DMS53 (cell line): Measurements from ENCODE around the gene RBMS1.

Experiments used
- DNase-seq: peaks from one replicate; lab custom pipeline; 2025; lab: John Stamatoyannopoulos, UW

Gene RBMS1

DNA sequence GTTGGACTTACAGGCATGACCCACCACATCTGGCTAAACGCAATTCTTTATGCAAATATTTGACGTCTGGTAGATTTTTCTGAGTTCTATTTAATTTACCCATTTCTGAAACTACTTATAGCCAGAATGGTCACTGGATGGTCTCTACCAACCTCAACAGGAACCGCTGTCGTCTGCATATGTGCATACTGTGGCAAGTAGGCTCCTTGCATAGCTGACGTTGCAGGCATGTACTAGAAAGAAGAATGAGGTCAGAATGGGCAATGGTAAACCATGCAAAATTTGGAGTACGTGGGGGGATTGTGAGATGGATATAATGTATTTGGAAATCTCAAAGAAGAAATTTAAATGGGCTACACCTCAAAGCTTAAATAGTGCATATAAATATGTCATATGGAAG lies 216.5 kb downstream of the RBMS1 start:
- no peak for DNase-seq

DNA sequence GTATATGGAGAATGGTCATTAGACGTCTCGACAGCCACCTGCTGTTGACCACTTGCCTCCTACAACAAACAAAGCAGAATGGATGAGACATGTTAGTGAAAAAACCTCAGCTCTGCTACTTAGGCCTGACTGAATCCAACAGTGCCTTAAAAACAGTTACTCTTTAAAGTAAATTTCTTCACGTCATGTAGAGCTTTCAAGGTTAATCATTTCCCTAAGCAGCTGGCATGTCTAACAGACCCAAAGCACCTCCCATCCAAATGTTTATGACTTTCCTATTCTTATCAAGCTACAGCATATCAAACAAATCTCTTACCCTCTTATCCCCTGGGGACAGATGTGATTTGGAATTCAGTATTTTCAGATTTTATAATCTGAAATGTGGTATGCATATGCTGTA lies 218.0 kb downstream of the RBMS1 start:
- peak; percentile 81 for DNase-seq

DNA sequence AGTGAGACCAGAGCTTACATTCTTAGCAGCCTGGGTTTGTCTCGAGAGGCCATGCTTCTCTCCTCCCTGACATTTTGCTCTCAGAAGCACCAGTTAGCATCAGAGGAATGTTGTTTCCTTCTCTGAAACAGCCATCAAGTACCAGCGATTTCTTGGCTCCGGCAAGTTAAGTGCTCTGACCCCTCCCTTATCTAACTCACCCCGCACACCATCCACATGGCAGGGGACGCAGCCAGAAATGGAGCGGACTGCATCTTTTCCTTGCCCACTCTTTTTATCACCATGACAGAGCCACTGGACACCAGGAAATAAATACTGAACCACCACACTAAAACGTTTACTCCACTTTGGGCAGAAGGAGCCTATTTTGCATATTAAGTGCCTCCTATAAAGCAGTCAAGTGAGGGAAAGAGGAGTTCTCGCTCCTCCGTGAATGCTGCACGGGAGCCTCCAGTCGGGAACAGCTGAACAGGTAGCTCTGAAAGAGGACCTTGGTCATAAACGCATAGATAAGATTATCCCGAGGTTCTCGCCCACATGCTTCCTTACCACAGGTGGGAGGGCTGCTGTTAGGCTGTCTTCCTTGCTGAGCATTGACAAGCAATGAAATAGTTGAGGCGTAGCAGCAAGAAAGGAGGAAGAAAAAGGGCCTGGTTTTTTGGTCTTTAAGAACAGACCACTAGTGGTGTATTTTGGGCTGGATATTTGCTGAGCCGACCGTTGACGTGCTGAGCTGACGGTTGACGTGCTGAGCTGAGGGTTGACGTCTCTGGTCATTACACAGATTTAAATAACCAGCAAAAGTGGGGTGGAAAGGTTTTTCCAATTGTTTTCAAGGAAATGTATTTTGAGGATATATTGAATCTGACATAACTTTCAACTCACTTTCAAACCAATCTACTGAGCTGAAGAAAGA lies 222.2 kb downstream of the RBMS1 start:
- DNase-seq, result peak; percentile 26

DNA sequence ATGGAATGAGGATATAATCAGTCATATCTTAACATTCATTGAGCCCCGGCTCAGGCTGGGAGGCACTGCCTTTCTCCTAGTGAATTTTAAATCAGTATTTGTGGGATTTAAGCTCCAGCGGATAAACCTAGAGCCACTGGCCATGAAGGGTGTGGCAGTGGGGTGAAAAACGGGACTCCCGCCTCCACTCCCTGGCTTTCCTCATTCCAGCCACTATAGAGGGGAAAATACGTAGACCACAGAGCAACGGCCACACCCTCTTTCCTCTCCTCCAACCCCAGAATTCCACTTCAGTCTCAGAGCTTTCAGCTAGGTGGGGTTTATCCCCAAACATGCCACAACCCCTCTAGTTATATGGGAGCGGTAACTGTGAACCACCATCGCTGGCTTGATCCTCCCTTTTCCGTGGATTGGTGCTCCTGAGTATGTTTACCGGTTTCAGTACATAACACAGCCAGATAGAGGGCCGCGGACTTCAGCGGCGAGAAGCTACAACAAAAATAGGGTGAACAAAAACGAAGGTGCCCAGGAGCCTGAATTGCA lies 223.0 kb downstream of the RBMS1 start:
- no peak for DNase-seq

DNA sequence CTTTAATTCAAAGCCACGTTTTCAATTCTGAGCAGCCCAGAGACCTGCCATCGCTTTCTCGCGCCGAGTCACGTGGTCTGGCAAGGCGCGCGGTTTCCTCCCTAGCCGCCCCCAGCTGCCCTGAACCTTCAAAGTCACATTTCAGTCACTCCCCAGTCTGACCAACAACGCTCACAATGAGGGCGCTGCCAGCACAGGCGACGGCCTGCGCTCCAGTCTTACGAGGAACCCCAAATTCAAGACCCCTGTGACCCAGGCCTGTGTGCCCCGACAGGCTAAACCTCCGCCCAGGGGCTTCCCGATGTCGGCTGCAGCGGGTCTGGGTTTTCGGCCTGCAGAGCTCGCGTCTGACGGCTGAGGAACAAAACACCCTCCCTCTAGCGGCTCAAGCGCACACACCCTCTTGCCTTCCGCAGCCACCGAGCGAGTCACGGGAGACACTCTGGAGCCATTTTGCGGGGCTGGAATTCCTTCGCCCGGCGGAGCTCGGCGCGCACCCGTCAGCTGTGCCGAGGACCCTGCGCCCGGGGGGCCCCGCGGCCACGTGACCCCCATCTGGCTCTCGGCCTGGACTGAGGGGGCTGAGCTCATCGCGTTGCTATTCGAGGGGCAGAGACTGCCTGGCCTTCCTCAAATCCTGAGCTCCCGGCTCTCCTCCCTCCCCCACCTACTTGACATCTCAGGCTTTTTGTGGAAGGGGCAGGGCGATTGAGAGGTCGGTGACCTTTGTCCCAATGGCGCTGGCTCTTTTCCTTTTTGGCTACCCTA lies 223.6 kb downstream of the RBMS1 start:
- DNase-seq, result peak; percentile 93

DNA sequence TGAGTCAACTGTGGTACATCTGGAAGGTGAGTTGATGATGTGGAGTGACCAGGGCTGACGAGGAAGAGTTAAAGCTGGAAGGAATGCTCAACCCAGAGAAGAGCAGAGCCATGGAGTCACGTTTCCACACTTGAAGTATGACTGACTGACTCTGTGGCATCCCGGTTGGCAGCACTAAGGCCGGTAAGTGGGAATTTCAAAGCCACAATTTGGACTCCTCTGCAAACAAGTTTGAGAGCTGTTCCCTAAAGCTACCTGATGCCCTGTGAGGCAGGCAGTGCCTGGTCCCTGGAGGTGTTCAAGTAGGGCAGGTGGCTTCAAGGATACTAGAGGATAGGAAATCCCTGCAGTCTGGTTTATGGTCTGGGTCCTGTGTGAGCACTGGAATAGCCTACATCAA lies 224.2 kb downstream of the RBMS1 start:
- DNase-seq, result peak; percentile 85

DNA sequence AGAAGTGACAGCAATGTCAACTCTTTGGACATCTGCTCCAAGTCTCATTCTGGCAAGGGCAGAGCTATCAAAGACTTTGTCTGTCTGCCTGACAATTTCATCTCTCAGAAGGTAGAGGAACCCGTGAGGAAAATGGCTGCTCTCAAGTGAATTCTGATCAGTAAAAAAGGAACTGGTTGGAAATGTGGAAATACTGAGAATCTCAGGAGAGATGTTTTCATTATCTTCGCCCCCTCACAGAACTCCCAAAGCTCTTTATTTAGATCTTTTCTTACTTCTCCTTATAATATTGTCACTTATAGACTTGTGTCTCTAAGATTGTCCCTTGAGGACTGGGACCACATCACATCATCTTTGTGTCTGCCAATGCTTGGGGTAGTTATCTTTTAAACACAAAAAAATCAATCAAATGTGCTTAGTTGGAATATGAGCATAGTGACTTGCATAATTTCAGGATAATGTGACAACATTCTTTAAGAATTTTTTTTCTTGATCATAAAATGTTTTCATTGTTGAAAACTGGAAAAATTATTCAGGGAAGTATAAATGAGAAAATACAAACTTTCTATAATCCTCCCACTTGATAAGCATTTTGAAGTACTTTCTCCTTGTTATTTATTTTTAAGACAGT lies 225.3 kb downstream of the RBMS1 start:
- no peak for DNase-seq

DNA sequence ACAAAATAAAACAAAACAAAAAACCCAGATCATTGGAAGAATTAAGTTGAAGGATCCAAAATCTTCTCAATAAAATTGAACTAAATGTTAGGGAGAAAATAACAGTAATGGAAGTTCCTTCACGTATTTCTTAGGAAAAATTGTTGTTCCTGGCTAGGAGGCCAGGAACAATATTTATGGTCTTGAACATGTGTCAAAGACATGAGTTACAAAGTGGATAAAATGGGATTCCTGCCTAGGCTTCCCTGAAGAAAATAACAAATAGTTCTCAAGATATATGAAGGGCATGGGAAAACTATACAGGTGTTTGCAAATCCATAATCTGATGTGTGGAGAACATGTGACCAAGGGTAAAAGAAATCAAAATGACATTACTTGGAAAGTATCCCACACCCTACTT lies 225.9 kb downstream of the RBMS1 start:
- DNase-seq, result no peak

DNA sequence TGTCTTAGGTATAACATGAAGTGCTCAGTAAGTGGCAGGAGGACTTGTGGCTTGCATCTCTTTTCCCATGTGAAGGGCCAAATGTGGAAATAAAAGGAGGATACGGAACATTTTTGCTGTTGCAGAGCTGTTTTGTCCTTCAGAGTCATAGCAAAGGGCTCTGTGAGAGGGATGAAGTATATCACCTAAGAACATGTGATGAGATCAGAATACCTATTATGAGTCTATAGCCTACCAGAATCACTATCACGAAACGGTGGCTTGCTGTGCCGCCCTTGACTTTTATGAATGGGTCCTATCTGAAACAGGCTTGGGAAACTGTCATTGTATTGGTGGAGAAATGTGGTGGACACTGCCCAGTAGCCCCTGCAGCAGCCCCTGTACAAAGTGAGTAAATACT lies 226.6 kb downstream of the RBMS1 start:
- DNase-seq, result no peak

DNA sequence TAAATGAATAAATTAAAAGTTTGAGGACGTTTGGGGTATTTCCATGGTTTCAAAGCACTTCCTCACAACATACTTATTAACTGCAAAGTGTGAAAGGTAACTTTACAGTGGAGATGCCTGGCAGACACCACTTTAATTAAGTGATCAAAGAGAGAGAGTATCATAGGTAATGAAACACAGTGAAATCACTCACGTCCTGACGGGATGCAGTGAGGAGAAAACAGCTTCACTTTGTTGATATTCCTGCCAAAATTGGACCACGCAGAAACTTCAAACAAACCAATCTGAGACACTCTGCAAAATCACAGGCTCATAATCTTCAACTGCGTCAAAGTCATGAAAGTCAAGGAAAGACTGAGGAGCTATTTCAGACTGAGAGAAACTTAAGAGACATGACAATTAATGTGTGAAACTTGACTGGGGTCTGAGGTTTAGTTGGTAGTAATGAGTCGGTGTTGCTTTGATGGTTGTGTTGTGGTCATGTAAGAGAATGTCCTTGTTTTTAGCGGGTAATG lies 227.5 kb downstream of the RBMS1 start:
- no peak for DNase-seq

DNA sequence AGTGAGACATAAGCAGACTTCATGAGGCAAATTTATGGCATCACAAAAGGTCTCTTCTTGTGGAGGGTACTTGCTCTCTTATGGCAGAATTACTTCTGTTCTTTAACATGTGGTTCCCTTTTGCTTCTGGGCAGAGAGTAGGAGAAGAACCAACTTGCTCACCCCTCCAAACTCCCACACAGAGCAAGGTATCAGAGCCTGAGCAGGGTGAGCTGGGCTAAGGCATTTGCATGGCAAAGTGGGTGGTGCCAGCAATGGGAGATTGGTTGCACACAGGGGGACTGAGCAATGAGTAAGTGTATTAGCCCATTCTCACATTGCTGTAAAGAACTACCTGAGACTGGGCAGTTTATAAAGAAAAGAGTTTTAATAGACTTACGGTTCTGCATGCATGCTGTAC lies 229.3 kb downstream of the RBMS1 start:
- no peak for DNase-seq

DNA sequence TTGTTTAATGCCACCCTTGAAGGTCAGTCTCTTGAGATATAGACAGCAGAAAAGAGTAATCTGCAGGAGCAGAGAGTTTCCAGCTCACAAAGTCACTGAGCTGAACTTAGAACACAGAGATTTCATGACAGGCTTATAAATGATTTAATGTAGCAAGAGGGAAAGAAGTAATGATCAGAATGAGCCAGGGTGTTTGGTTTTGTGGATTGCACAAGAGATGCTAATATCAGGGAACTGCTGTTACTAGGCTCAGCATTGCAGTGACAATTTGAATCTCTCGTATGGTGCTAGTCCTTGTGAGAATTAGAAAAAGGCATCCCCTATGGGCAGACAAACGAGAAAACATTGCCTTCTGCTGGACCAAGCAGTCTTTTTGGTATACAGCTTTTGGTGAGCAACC lies 231.9 kb downstream of the RBMS1 start:
- no peak for DNase-seq

DNA sequence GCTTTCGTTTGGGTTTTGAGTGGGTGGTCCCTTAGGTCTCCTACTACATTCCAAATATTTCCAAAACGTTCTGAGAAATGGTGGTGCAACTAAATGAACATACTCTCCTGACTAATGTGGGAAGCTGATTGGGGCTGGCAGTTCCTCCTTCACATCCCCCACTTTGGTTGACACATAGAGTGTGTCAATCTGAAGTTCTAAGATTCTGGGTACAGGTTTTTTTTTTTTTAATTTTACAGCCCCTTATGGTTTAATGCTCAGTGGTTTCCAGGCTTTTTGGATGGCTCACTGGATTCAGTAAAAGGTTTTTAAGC lies 235.2 kb downstream of the RBMS1 start:
- DNase-seq, result no peak

DNA sequence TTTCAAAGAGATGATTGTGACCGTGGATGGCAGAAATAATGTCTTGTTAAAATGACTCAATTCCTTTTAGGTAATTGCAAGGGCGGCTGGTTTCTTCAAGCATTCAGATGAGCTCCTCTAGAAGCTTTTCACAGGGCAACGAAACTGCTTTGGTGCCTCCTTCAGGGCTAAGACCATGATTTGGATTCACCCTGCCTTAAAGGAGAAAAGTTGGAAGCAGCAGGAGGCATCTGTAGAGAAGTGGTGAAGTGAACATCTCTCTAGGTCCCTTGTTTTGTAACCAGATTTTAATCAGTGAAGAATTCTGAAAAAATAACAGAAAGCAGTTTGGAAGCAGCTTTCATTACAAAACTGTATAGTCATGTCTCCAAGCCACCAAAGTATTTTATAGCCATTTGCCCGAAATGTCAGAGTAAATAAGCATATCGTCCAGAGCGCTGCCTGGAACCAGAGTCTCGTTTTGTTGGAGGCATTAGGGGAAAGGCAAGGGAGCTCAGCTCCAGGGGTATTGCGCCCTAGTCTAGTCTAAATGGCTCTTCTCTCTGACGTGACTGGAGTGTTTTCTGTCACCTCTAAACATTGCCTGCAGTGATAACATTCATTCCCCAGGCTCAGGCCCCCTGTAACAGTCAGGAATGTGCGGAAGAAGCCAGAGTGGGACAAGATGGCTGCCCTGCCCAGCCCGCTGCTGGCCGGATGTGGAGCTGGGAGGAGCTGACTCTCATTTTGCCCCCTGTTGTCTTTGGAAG lies 235.7 kb downstream of the RBMS1 start:
- DNase-seq, result no peak

DNA sequence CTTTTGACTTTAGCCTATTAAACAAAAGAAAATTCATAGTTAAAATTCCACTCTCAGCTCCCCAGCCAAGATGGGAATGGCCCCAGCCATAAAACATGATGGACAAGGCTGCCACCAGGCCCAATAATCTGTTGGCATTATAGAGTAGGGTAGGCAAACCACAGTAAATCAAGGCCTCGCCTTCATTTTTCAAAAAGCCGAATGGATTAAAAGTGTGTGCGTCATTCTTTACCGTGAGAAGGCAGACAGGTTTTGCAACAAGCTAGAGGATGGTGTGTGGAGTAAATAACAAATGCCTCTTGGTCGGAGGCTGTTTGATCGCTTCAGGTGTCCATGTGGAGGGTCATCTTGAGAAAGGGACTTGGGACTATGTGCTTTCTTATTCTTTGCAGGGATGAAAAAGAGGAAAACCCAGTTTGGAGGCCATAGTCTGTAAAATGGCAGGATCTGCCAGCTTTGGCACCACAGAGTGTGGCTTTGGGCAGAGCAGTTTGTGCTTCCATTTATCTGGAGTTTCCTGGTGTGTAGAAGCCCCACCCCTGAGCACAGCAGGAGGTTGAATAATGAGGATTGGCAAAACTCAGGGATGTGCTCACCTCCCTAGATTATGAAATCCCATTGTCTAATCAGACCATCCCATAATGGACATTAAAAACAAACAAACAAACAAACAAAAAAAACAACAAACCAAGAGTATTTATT lies 236.4 kb downstream of the RBMS1 start:
- DNase-seq, result peak; percentile 12

DNA sequence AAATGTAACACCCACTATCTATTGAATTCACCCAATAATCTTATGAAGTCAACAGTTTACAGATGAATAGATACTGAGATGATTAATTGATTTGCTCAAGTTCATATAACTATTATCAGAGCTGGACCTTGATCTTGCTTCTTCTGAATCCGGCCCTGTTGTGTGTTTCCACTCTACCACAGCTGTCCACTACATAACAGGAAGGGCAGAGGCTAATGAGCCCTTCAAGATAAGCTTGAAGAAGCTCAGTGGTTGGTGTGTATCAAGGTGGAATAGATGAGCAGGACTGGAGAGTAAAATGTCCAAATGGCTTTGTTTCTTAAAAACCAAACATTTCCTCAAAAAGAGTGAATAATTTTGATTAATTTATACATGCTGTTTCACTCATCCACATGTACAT lies 237.1 kb downstream of the RBMS1 start:
- DNase-seq, result no peak

DNA sequence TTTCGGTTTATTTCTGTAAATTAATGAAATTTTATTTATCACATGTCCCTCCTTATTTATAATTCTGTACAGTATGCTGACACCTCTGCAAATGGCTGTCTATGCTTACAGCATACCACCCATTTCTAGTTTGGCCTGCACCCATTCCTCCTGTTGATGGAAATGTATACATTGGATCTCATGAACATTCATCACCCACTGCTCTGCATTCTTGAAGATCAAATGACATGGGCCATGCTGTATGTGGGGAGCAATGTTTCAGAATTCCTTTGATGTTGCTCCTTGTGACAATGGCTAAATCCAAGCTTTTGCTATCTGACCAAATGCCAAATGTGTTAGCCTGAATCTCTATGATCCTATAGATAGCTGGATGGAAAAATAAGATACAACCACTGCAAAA lies 238.2 kb downstream of the RBMS1 start:
- DNase-seq, result no peak

DNA sequence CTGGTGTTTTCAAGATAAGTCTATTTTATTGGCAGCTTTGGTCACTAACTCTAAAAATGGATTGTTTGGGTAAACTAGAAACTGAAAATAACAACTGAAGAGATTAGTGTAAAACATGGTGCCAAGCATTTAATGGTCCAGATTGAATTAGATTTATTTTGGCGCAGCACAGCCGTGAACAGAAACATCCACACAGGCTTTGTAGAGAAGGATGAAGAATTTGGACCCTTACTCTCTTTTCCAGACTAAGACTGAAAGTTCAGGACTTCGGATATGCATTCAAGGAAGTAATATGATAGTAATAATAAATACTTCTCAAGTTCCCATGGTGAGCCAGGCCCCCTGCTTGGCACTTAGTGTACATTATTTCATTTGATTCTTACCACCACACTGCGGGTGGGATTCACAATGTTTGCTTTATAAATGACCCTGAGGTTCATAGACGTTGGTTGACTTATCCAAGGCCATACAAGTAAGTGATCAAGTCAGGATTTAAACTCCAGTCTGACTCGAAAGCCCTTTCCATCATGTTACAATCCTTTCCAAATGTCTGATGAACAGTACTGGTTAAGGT lies 239.3 kb downstream of the RBMS1 start:
- no peak for DNase-seq

DNA sequence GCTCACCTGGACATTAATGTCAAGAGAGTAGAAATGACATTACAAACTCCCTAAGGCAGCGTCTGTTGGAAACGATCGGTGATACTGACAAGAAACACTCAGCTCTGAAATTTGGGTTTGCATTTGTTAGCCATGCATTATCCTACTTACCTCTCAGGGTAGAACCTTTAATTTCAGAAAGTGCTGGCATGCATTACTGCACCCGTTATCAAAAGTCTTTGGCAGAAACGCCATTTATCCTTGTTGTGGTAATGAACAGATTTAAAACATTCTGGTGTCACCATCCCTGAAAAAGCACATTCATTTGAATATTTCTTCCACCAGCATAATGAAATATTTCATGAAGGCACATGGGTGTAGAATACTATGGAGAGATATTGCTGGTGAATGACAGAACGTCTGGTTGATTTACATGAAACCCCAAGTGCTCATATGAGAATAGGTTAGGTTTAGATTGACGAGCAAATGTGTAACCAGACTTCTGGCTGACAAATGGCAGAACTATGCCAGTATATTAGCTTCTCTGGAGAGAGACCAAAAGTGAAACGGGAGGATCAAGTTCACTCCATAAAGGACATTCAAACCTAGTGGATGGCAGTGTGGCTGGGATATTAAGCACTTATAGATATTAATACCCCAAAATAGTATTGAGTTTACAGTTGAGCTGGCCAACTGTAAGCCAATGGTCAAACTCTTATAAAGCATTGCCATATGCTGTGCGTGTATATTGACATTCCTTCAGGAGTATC lies 240.0 kb downstream of the RBMS1 start:
- DNase-seq, result no peak

DNA sequence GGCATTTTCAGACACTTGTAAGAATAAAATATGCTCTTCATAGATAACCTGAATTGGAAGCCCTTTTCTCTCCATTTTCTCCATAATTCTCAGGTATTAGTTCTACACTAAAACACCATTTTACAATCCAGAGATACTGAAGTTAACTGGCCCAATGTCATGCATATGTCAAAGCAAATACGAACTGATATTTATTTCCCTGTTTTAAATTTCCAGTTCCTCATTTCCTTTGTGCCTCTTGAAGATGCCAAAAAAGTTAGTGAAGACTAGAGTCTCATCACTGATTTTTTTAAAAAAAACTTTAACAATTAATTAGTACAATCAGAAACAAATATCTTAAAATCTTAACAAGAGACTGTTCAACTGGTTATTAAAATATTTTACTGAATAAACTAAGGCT lies 240.7 kb downstream of the RBMS1 start:
- DNase-seq, result no peak
